Activated CD8-positive, alpha-beta memory T cell treated with anti-CD3 and anti-CD28 coated beads, Interleukin-2, amount 50 U/mL, for 1 hour (primary cell): ENCODE data around the gene OAS1.
"Not testable (repeated sequence)": the region's sequence is repeated elsewhere in the genome, so short reads cannot be mapped to it uniquely, and the experiment has no call there.

Experiments used
- DNase-seq: peaks from one replicate; pipeline ENCODE4 v3.0.0-alpha.2; 2020; ENCODE audit errors: extremely low read depth

Gene OAS1

DNA sequence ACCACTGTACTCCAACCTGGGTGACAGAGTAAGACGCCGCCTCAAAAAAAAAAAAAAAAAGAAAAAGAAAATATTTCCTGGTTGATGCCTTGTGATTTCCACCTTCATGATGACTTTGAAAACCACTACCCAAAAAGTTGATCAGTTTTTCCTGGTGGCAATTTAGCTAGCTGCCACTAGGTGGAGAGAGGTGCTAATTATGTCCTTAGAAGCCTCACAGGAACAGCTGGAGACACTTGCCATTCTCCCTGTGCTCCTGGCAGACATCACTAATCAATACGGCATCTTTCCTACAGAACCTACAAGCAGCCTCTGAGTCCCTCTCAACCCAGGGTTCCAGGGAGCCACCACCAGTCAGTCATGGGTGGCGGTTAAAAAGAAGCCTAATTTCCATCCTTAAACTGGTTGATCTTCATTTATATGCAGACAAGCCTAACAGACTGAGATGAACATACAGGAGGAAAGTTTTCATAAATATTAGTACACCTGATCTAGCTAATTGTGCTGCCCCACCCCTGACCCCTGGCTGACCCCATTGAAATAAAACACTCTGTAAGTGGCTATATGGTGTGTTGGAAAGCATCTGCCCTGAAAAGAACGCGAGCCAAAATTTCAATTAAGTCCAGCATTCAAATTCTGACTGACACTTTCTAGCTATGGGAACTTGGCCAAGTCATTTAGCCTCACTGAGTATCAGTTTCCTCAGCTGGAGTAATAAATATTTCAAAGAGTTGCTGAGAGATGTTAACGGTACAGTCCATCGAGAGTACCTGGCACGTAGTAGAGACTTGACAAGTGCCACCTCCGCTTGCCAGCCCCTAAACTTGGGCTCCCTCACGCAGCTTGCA lies 6.2 kb upstream of the OAS1 start:
- DNase-seq: no peak

GRCh38 chr12:112901271-112901670 lies 5.5 kb upstream of the OAS1 start:
- DNase-seq: no peak

- no peak for DNase-seq
These were observed 2.2 kb upstream of the OAS1 start for GRCh38 chr12:112904571-112904970.

- DNase-seq: no peak
These were observed 1.2 kb upstream of the OAS1 start for GRCh38 chr12:112905451-112906089.

DNA sequence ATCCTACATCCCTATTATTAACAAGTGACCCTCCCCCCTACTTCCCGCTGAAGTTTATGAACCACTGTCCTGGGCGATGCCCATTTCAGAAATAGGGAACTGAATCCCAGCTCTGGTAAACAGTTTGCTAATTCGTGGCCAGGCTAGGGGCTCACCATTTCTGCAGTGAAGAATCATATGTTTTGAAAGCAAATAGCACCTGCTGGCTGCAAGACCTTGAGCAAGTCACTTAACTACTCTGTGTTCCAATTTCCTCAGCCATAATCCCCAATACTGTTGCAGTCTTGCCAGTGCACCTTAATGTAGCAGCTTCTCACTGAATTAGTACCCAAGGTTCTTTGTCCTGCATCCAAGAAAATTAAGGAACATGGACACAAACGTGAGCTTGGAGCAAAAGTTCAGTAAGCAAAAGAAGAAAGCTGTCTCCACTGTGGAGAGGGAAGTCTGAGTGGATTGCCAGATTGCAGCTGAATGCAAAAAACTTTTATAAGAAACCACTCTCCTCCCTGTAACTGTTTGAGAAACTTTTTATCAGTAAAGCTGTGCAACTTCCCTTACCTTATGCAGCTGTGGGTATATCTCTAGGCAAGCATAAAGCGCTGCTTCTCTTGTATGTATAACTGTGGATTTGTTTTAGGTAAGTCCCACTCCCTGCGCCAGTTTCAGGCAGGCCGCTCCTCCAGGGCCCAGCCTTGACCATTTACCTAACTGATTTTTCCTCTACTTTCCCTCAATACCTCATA lies 824 bp downstream of the OAS1 start:
- DNase-seq: no peak

GRCh38 chr12:112908548-112908947 lies 1.8 kb downstream of the OAS1 start:
- DNase-seq: no peak

DNA sequence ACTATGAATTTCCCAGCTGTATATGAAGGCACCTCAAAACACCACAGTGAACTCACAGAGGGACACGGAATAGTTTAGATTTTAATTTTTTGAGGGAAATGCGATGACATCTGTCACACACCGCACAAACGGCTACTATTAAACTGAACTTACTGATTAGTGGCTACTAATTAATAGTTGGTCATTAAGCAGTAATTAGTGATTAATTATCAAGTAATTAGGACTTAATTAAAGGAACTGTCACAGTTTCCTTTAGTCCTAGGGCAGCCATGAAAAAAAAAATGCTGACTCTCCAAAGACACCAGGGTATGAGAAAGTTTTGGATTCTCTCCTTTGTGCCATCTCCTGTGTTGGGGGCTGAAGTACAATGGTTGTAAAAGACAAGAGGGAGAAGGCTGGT lies 2.9 kb downstream of the OAS1 start:
- no peak for DNase-seq

GRCh38 chr12:112913038-112913688 lies 6.4 kb downstream of the OAS1 start:
- no peak for DNase-seq

DNA sequence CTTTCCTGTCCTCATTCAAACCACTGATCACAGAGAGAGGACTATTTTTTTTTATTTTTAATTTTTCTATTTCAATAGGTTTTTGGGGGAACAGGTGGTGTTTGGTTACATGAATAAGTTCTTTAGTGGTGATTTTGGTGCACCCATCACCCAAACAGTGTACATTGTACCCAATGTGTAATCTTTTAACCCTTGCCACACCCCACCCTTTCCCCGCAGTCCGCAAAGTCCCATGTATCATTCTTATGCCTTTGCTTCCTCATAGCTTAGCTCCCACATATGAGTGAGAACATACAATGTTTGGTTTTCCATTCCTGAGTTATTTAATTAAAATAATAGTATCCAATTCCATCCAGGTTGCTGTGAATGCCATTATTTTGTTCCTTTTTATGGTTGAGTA lies 7.1 kb downstream of the OAS1 start:
- DNase-seq: not testable (repeated sequence)

- DNase-seq: no peak
These were observed 9.5 kb downstream of the OAS1 start for GRCh38 chr12:112916270-112916669.

DNA sequence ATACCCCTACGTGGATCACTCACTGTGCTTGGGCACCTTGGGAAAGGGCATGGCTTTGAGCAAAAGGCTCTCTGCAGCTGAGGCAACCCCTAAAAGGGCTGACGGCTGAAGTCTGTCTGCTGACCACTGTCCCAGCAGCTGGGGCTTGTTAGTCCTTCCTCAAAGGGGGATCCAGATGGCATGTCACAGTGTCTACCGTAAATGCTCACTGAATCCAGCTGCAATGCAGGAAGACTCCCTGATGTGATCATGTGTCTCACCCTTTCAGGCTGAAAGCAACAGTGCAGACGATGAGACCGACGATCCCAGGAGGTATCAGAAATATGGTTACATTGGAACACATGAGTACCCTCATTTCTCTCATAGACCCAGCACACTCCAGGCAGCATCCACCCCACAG lies 12.4 kb downstream of the OAS1 start:
- no peak for DNase-seq

DNA sequence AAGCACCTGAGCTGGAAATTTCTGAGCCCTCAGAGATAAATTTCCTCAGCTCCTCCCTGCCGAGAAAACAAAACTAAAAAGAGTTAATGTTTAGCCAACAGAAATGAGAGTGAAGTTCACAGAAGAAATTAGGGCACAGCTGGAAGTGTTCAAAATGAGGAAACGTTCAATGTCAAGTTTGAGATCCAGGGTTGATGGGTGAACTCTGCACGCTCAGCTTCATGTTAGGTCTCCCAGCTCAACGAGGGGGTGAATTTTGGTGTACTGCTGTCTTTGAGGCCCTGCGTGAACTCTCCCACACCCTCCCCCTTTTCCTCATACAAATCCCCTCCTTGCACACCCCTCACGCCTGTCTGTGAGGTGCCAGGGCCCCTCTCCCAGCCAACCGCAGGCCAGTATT lies 18.2 kb downstream of the OAS1 start:
- DNase-seq: no peak

GRCh38 chr12:112926416-112927033 lies 19.8 kb downstream of the OAS1 start:
- DNase-seq: not testable (repeated sequence)

DNA sequence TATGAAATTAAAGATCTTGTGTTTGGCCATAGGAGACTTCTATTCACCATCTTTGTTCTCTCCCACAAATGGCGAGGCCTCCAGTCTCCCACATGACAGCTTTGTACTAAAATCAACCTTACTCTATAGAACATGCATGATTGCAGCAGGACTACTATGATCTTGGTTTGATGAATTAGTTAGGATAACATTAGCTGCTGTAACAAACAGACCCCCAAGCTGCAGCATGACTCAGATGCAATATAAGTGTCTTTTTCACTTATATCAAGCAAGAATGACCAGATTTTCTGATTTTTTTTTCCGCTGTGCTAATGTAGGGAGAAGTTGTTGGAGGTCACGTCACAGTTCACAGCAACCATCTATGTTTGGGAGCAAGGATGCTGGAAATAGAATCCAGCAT lies 20.7 kb downstream of the OAS1 start:
- no peak for DNase-seq

- no peak for DNase-seq
These were observed 21.2 kb downstream of the OAS1 start for GRCh38 chr12:112927925-112928324.

- no peak for DNase-seq
These were observed 22.2 kb downstream of the OAS1 start for GRCh38 chr12:112928978-112929377.

DNA sequence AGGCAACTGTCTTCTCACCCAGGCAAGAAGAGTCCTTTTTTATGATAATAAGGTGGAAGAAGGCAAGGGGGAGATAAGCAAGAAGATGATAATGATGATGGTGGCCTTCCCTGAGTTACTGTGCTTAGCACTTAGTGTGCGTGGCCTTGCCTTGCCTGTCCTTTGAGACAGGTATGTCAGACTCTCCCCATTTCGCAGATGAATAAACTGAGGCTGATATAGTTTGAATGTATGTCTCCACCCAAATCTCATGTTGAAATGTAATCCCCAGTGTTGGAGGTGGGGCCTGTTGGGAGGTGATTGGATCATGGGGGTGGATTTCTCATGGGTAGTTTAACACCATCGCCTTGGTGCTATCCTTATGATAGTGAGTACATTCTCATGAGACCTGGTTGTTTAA lies 23.0 kb downstream of the OAS1 start:
- DNase-seq: no peak

GRCh38 chr12:112930350-112930749 lies 23.6 kb downstream of the OAS1 start:
- no peak for DNase-seq

GRCh38 chr12:112932485-112933128 lies 25.8 kb downstream of the OAS1 start:
- DNase-seq: no peak

GRCh38 chr12:112933129-112933505 lies 26.4 kb downstream of the OAS1 start:
- DNase-seq: no peak

DNA sequence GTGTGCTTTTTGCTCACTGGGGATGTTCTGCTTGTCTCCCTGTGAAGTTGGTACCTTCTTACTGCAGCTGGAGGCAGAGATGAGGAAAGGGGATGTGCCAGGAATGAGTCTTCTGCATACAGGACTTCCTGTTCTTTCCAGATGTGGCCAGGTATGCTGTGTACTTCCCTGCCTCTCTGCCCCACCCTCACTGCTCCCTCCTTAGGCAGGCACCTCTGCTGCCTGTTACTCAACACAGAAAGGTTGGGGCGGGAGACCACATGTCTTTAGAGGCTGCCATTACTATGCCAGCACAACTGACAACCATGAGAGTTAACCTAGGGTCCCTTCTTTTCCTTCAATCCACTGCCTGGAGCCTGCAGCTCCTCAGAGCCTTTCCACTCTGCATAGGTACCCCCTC lies 29.5 kb downstream of the OAS1 start:
- no peak for DNase-seq
